ENCODE results near the gene HAAO. TPM values are rescaled to one million over a fixed set of nuclear protein-coding genes. Genes with fewer than 3 reads are reported as not detected.

HAAO gene
- total RNA-seq, 2 experiments from 2014 or later = not detected

DNA sequence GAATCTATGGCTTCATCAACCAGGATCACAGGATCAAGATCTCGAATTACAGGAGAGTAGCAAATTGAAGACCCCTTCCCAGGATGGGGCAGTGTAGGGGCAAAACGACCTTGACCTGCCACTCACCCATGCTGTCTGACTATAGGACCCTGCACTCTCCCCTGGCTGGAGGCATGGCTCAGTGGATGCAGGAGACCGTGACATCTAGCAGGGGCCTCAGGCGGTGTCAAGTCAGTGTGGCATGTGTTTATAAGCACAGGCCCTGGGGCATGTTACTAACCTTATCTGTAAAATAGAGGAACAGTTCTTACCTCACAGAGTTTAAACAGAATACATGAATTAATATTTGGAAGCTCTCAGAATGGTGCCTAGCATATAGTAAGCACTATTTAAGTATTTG lies 3.5 kb downstream of the HAAO start:
- Mint-ChIP-seq H3K36me3 (ENCODE audit: low read depth) (no peaks in the 10 kb centered on the region), H3K9me3 (no peaks in the 10 kb centered on the region), H3K27me3 (peaks cover 50% of the 10 kb centered on the region), H3K4me1 (ENCODE audit: low read depth) (peaks cover 22% of the 10 kb centered on the region), H3K27ac (no peak overlapping the region), H3K4me3 (no peak overlapping the region)
- H3K27ac ChIP-seq (ENCODE audit: low read depth in 1 of 2, low read length in 2 of 2) = no peak overlapping the region
- ATAC-seq (ENCODE audit: poor library complexity) = no peak
- H3K9me3 ChIP-seq (ENCODE audit: control insufficient read depth in 1 of 2, insufficient read depth in 1 of 2, low read length in 2 of 2) = peaks cover 0 to 3% of the 10 kb centered on the region in 2 experiments
- CTCF ChIA-PET = no interaction called here
- H3K4me3 ChIP-seq (ENCODE audit: low read length) = no peak overlapping the region
- H3K27me3 ChIP-seq (ENCODE audit: control insufficient read depth in 1 of 2, insufficient read depth in 2 of 2, low read length in 2 of 2) = peaks cover 20 to 28% of the 10 kb centered on the region in 2 experiments
- TF ChIP-seq, protein P1, sequence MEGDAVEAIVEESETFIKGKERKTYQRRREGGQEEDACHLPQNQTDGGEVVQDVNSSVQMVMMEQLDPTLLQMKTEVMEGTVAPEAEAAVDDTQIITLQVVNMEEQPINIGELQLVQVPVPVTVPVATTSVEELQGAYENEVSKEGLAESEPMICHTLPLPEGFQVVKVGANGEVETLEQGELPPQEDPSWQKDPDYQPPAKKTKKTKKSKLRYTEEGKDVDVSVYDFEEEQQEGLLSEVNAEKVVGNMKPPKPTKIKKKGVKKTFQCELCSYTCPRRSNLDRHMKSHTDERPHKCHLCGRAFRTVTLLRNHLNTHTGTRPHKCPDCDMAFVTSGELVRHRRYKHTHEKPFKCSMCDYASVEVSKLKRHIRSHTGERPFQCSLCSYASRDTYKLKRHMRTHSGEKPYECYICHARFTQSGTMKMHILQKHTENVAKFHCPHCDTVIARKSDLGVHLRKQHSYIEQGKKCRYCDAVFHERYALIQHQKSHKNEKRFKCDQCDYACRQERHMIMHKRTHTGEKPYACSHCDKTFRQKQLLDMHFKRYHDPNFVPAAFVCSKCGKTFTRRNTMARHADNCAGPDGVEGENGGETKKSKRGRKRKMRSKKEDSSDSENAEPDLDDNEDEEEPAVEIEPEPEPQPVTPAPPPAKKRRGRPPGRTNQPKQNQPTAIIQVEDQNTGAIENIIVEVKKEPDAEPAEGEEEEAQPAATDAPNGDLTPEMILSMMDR (IDR thresholded peaks at IDR 0.05) = no peak
- intact Hi-C loops (cut with DNase I, micrococcal nuclease) = loop anchor here in 1 of 2 experiments (5.0 kb wide), 1 partner anchor 42 kb away; no protein-coding TSS in a partner anchor
- DNase-seq = no peak
- H3K36me3 ChIP-seq (ENCODE audit: insufficient read depth, low read length) = no peaks in the 10 kb centered on the region
- POLR2A ChIA-PET = no interaction called here
- peaks cover 22% of the 10 kb centered on the region for H3K4me1 ChIP-seq (ENCODE audit: insufficient read depth, low read length)

DNA sequence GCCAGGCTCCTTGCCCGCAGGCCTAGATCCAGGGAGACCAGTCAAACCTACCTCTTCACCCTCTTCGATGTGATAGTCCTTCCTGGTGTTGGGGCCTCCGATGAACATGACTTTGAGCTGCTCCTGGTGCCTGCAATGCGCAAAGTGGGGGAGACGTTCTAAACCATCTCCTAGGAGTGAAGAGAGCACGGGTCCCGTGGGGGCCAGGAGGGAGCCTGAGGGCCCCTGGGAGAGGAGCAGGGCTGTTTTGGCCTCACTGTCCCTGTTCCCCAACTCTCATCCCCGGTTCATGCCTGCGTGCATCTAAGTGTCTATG lies 3.9 kb downstream of the HAAO start:
- Mint-ChIP-seq H3K36me3 (ENCODE audit: low read depth) (no peaks in the 10 kb centered on the region), H3K27ac (no peak overlapping the region), H3K9me3 (no peaks in the 10 kb centered on the region), H3K4me1 (ENCODE audit: low read depth) (peaks cover 18% of the 10 kb centered on the region), H3K27me3 (peaks cover 46% of the 10 kb centered on the region), H3K4me3 (no peak overlapping the region)
- Histone ChIP-seq H3K4me3 (ENCODE audit: low read length) (no peak overlapping the region), H3K27ac (ENCODE audit: low read depth in 1 of 2, low read length in 2 of 2) (no peak overlapping the region), H3K9me3 (ENCODE audit: control insufficient read depth in 1 of 2, insufficient read depth in 1 of 2, low read length in 2 of 2) (peaks cover 0 to 3% of the 10 kb centered on the region in 2 experiments), H3K27me3 (ENCODE audit: control insufficient read depth in 1 of 2, insufficient read depth in 2 of 2, low read length in 2 of 2) (peaks cover 19 to 28% of the 10 kb centered on the region in 2 experiments), H3K4me1 (ENCODE audit: insufficient read depth, low read length) (peaks cover 20% of the 10 kb centered on the region), H3K36me3 (ENCODE audit: insufficient read depth, low read length) (no peaks in the 10 kb centered on the region)
- DNase-seq = no peak
- intact Hi-C loops (cut with DNase I, micrococcal nuclease) = loop anchor here in 1 of 2 experiments (5.0 kb wide), 1 partner anchor 41 kb away; no protein-coding TSS in a partner anchor
- TF ChIP-seq, protein P1 (IDR thresholded peaks at IDR 0.05) = no peak
- ATAC-seq (ENCODE audit: poor library complexity) = no peak
- POLR2A ChIA-PET = no interaction called here
- CTCF ChIA-PET = no interaction called here

- H3K4me1 ChIP-seq (ENCODE audit: insufficient read depth, low read length) = peaks cover 15% of the 10 kb centered on the region
- Mint-ChIP-seq H3K36me3 (ENCODE audit: low read depth) (no peaks in the 10 kb centered on the region), H3K27ac (no peak overlapping the region), H3K4me1 (ENCODE audit: low read depth) (peaks cover 14% of the 10 kb centered on the region), H3K9me3 (no peaks in the 10 kb centered on the region), H3K27me3 (peaks cover 43% of the 10 kb centered on the region), H3K4me3 (no peak overlapping the region)
- ChIA-PET CTCF (no interaction called here), POLR2A (no interaction called here)
- peaks cover 0 to 3% of the 10 kb centered on the region in 2 experiments for H3K9me3 ChIP-seq (ENCODE audit: control insufficient read depth in 1 of 2, insufficient read depth in 1 of 2, low read length in 2 of 2)
- H3K36me3 ChIP-seq (ENCODE audit: insufficient read depth, low read length) = no peaks in the 10 kb centered on the region
- TF ChIP-seq, protein P1 (IDR thresholded peaks at IDR 0.05) = no peak
- no peak for ATAC-seq (ENCODE audit: poor library complexity)
- no peak for DNase-seq
- H3K4me3 ChIP-seq (ENCODE audit: low read length) = no peak overlapping the region
- intact Hi-C loops (cut with DNase I, micrococcal nuclease) = loop anchor here in 1 of 2 experiments (5.0 kb wide), 1 partner anchor 41 kb away; no protein-coding TSS in a partner anchor
- H3K27me3 ChIP-seq (ENCODE audit: control insufficient read depth in 1 of 2, insufficient read depth in 2 of 2, low read length in 2 of 2) = peaks cover 15 to 26% of the 10 kb centered on the region in 2 experiments
- no peak overlapping the region for H3K27ac ChIP-seq (ENCODE audit: low read depth in 1 of 2, low read length in 2 of 2)
These were observed 4.5 kb downstream of the HAAO start for GRCh38 chr2:42787788-42788477.

Data from CD4-positive, alpha-beta T cell (primary cell).